ENCODE results near the gene ITGB2.

Gene ITGB2

DNA sequence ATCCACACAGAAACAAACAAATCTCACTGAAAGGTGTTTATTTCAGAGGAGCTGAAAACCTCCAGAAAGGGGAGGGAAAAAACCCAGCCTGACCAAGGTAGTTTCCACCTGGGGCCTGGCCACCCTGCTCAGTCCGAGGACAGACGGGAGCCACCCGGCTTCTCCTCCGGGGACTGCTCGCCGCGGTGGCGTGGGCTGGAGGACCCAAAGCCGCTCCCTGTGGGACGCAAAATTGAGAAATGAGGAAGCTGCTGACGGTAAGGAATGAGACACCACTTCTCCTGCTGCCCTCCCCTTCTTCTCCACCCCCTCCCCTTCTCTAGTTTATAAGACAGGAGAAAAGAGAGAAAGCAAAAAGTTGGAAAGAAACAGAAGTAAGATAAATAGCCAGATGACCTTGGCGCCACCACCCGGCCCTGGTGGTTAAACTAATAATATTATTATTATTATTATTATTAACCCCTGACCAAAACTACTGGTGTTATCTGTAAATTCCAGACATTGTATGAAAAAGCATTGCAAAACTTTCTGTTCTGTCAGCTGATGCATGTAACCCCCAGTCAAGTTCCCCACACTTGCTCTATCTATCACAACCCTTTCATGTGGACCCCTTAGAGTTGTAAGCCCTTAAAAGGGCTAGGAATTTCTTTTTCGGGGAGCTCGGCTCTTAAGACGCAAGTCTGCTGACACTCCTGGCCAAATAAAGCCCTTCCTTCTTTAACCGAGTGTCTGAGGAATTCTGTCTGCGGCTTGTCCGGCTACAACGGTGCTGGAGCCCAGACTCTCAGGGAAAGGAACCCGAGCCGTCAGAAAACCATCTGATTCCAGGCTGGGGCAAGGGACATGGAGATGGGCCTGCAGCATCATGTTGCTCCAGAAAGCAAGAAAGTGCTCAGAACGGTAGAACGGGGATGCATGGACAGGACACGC, 12.5 kb downstream of the ITGB2 start:
- DNase-seq = no peak

DNA sequence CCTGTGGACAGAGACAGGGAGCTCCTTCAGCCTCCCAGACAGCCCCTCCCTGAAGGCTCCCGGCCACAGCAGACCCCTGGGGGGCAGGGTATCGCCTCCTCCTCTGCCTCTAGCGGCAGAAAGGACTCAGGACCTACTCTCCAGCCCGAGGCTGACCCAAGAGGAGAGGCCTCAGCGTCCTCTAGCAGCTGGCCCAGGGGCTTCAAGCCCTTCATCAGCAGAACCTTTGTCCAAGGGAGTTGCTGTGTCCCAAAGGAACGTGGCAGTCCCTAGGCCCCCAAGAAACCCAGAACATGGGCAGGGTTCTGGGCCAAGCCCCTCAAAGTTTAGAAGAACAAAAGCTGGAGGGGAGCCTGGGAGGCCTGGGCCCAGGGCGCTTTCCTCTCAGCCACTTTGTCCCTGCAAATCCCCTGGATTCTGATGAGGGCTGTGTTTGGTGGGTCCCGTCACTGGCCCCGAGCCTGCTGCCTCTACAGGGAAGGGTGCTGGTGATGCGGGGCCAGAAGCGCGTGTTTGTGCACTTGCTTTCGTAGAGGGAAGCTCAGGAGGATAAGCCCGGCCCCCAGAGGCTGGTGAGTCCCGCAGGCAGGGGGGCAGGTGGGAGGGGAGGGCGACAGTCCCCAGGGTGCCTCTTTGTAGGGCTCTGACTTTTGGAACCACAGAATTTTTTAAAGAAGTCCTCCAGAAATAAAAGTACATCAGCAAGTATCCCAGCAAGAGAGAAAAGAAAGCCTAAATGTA, 13.3 kb downstream of the ITGB2 start:
- no peak for DNase-seq

DNA sequence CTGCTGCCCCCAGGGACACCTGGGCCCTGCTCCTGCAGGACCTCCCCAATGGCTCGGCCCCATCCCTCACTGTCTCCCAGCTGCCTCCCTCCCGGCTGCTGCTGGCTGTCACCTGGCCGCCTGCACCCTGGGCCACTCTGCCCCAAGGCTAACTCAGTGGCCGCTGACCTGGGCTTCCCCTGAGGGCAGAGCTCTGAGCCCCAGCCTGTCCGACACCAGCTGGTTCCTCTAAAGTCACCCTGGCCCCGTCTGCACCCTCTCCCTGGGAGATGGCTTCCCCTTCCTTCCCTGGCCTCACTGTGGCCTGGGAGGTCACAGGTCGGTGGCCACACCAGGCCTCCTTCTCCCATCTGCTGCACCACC, 15.0 kb downstream of the ITGB2 start:
- DNase-seq = no peak

DNA sequence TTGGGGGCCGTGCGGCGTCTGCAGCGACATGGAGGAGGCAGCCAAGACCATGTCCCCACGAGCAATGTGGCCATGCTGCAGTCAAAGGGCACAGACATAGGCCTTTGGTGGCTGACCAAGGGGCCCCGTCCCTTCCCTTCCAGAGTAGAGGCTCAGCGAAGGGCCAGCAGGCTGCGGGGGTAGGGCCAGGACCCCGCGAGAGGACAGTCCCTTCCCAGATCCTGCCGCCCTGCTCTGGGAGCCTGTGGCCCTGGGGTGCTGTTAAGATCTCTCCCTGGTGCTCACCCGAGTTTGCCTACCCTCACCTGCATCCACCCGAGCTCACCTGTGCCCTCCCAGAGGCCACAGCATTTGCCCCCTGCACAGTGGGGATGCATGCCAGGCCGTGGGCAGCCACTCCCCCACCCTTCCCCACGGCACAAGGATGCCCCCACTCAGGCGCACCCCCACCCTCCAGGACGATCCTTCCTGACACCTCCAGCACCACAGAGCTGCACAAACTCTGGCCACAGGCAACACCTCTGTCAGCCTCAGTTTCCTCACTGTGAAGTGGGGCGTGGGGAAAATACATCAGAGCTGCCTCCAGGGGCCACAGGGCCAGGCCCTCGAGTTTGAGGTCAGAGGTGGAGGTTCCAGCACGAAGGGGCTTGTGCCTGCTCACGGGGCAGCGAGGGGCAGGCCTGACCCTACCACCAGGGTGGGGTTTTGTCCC, 15.5 kb downstream of the ITGB2 start:
- no peak for DNase-seq

DNA sequence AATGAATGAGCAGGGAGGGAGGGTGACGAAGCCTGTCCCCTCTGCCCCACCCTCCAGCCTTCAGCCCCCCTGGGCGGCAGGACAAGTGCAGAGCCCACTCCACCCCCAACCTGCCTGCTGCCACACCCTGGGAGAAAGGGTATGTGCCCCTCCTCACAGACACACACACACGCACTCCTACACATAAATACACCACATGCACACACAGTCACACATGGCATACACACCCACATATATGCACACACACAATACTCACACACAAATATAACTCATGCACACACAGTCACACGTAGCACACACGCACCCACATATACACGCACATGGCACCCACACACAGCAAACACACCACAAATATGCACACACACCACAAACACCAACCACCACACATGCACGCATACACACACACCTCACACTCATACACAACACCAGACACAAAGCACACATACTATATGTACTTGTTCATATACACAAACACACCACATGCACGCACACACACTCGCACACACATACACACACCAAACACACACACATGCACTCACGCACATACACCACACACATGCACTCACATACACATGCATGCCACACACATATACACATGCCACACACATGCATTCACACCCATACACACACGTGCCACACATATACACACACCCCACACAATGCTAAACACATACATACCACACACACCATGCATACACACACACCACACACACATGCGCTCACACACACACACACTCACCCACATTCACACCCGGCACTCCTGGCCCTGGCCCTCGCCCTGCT, 16.4 kb downstream of the ITGB2 start:
- no peak for DNase-seq

GRCh38 chr21:44903689-44904088, 17.0 kb downstream of the ITGB2 start:
- no peak for DNase-seq

DNA sequence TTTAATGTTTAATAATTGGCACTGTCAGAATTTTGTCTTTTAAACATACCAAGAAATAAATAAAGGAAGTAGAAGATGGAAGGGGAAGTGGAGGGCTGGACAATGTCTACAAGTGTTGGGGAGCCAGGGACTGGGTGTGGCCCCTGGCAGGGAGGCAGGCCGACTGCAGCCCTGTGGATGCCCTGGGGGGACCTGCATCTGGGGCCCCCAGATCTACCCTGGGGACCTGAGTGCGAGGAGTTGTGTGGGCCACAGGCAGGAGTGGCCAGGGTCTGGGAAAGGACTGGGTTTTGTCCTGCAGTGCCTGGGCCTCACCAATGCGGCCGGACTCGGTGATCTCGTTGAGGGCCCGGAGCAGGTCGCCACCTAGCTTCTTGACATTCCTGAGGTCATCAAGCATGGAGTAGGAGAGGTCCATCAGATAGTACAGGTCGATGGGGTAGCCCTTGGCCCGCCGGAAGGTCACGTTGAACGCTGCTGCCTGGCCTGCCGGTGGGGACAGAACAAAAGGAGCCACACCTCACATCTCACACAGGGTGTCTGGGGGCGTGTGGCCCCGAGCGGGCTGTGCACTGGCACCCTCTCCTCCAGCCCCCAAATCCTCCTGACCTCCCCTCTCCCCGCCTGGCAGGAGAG, 17.5 kb downstream of the ITGB2 start:
- DNase-seq = no peak

DNA sequence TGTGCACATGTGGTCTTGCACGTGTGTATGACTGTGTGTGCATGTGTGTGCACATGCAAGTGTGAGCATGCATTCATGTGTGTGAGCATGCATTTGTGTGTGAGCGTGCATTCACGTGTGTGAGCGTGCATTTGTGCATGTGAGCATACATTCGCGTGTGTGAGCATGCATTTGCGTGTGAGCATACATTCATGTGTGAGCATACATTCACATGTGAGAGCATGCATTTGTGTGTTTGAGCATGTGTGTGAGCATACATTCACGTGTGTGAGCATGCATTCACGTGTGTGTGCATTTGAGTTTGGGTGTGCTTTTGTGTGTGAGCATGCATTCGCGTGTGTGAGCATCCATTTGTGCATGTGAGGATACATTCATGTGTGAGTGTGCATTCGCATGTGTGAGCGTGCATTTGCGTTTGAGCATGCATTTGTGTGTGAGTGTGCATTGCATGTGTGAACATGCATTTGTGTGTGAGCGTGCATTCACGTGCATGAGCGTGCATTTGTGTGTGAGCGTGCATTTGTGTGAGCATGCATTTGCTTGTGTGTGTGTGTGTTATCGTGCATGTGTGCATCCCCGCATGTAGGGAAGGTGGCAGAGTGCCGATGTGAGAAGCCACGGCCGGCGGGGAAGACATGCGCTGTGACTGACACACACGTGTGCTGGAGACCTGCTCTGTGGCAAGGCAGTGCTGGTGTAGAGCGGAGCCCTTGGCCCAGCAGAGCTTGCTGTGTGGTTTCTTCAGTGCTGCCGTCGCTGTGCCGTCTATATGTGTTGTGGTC, 18.2 kb downstream of the ITGB2 start:
- no peak for DNase-seq

GRCh38 chr21:44901391-44902074, 19.2 kb downstream of the ITGB2 start:
- DNase-seq = no peak

GRCh38 chr21:44900559-44901251, 20.0 kb downstream of the ITGB2 start:
- DNase-seq = no peak

DNA sequence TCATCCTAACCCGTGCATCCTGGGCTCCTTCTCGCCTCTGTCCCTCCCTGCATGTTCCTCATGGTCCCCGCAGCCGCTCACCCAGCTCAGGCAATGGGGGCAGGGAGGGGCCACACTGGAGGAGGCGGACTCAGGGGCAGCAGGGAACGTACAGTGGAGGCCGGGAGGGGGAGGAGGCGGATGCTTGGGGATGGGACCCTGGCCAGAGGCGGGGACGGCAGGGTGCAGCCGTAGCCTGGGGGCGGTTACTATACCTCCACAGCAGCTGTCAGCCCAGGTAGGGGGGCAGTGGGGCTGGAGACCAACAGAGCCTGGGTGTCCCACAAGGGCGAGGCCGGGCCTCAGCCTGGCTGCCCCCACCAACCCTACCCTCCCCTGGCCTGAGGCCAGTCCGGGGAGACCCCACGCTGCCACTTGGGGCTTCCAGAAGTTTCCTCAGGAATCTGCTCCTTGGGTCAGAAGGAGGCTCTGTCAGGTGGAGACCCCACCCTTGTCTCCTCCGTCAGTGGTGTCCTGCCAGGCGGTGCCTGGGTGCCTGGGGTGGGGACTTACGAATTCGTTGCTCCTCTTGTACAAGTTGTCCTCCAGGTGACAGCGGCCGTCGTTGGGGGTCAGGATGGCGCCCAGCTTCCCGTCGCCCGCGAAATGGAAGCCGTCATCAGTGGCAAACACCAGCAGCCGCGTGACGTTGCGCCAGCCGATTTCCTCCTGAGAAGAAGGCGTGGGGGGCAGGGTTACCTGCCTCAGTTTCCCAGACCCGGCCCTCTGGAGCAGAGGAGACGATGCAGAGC, 20.7 kb downstream of the ITGB2 start:
- DNase-seq = no peak

DNA sequence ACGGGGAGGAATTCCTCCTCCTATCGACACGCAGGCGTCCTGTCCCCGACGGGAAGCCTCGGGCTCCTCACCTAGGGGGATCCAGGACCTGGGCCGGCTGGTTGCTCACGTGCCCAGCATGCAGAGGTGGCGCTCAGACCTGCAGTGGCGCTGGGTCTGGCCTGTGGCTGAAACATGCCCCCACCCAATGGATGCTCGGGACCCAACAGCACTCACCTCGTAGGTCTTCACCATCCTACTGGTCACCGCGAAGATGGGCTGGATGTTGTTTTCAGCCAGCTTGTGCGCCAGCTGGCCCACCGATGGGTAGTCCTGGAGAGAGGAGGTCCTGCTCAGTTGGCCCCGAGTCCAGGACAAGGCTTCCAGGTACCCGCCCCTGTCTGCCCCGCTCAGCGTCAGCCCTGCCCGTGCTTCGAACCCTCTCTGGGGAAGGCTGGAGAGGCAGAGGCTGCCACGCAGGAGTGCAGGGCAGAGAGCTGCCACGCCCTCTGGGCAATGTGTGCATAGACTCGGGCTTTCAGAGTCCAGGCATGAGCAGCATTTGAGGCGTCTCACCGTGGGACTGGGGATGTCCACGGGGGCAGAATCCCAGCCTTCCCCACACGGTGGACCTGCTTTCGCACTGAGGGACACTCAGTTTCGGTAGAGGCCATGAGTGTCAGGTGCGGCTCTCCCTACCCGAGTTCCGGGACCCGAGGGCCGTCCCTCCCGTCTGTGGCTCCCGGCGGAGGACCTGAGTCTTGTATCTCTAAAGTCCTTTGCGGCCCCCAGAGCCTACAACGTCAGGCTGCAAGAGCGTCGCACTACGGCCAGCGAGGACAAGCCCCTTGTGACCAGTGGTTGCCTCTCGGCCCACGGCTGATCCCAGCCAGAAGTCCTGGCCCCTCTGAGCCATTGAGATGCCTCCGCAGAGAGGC, 21.6 kb downstream of the ITGB2 start:
- DNase-seq = no peak

DNA sequence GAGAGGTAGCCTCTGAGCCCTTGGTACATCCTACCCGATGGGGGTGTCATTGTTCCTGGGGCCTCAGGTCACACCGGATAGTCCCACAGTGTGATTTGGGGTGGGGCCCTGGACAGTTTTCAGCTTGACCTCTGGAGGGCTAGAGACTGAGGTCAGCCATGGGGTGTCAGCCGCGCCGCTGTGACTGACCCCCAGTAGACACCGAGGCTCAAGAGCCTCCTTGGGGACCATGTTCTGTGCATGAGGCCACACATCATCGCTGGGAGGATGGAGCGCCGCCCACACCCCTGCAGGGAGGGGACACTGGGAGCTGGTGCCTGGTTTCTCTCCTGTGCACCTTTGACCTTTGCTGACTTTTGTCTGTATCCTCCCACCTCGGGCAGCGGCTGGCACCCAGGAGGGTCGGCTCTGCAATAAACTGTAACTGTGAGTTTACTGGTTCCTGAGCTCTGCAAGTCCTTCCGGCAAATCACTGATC, 22.6 kb downstream of the ITGB2 start:
- no peak for DNase-seq

GRCh38 chr21:44897326-44898010, 23.2 kb downstream of the ITGB2 start:
- DNase-seq = no peak

DNA sequence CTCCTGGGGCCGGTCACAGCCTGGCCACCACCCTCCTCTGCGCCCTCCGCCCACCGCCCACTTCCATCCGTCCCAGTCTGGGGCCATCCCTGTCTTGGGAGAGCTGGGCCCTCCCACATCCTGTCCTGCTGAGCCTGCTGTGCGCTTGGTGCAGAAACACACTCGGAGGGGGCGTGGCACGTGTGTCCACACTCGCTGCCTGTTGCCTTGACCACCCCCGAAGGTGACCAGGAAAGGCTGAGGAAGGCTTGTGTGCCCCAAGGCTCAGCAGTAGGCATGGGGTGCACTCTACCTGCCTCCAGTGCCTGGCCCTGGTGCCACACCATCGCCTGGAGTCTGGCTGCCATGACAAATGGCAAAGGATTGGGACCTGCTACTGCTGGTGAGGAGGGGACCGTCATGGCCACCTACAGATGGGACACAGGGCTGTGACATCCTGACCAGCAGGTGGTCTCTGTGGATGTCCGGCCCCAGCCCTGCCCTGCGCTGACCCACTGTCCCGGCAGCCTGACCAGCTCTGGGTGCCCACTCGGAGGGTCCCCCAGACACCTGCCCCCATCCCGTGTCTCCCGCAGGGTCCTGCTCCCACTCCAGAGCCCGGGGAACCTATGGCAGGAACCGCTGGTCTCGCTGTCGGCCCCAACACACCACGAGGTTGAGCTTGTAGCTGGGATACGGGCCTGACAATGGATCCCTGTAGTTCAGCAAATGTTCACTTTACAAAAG, 24.0 kb downstream of the ITGB2 start:
- DNase-seq = no peak

DNA sequence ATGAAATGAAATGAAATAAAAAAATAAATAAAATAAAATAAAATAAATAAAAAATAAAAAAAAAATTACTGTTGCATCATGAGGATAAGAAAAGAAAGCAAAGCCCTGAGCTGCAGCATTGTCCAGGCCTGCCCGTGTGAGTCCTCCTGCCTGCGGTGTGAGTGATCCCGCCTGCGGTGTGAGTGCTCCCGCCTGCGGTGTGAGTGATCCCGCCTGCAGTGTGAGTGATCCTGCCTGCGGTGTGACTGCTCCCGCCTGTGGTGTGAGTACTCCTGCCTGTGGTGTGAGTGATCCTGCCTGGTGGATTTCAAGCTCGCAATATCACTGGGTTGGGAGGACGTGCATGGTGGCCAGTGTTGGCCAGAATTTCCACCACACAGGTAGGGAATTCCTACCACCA, 24.8 kb downstream of the ITGB2 start:
- no peak for DNase-seq
